Measurements from ENCODE around the gene NUDT21. TPM values are rescaled to one million over a fixed set of nuclear protein-coding genes. Genes with fewer than 3 reads are reported as not detected.
"Not testable (repeated sequence)": the region's sequence is repeated elsewhere in the genome, so short reads cannot be mapped to it uniquely, and the experiment has no call there.

NUDT21 gene
- total RNA-seq, 1 experiment from 2014 or later = 109 TPM

GRCh38 chr16:56400458-56400857 lies 50.7 kb downstream of the NUDT21 start:
- ATAC-seq = no peak
- POLR2A ChIA-PET (ENCODE audit: unreplicated experiment) = no interaction called here
- DNase-seq = no peak
- Histone ChIP-seq H3K9ac (ENCODE audit: low read length) (no peak overlapping the region), H3K4me3 (ENCODE audit: low read length) (no peak overlapping the region), H3K4me2 (ENCODE audit: low read length) (no peak overlapping the region), H4K20me1 (ENCODE audit: low read length) (no peaks in the 10 kb centered on the region), H2AFZ (ENCODE audit: low read length) (no peak overlapping the region), H3K27ac (ENCODE audit: low read length) (no peak overlapping the region), H3K9me3 (ENCODE audit: low read length) (no peaks in the 10 kb centered on the region), H3K79me2 (ENCODE audit: low read length) (no peaks in the 10 kb centered on the region), H3K36me3 (ENCODE audit: low read depth, low read length) (peaks cover 29% of the 10 kb centered on the region; the same call in 1 of the 2 replicates), H3K9me2 (replicated peaks; ENCODE audit: low read length) (no peaks in the 10 kb centered on the region), H3F3A (ENCODE audit: low read length, unreplicated experiment) (no peaks in the 10 kb centered on the region), H3K4me1 (ENCODE audit: insufficient read depth, low read length) (no peaks in the 10 kb centered on the region), H3K27me3 (ENCODE audit: low read length) (no peaks in the 10 kb centered on the region)
- no peak for TF ChIP-seq EZH2phosphoT487 (IDR thresholded peaks at IDR 0.05; ENCODE audit: borderline replicate concordance, low read length)
- BruUV-seq (replicated peaks) = no TSS peak
- CTCF ChIA-PET = no interaction called here
- intact Hi-C loops (cut with micrococcal nuclease) = no loop called here

GRCh38 chr16:56399486-56399885 lies 51.6 kb downstream of the NUDT21 start:
- H3K4me2 ChIP-seq (ENCODE audit: low read length) = no peak overlapping the region
- no peaks in the 10 kb centered on the region for H3K27me3 ChIP-seq (ENCODE audit: low read length)
- no peak overlapping the region for H2AFZ ChIP-seq (ENCODE audit: low read length)
- H3K4me3 ChIP-seq (ENCODE audit: low read length) = no peak overlapping the region
- no peaks in the 10 kb centered on the region for H3K79me2 ChIP-seq (ENCODE audit: low read length)
- H3K27ac ChIP-seq (ENCODE audit: low read length) = no peak overlapping the region
- intact Hi-C loops (cut with micrococcal nuclease) = no loop called here
- peaks cover 23% of the 10 kb centered on the region; the same call in 1 of the 2 replicates for H3K36me3 ChIP-seq (ENCODE audit: low read depth, low read length)
- H4K20me1 ChIP-seq (ENCODE audit: low read length) = no peaks in the 10 kb centered on the region
- H3K9ac ChIP-seq (ENCODE audit: low read length) = no peak overlapping the region
- TF ChIP-seq EZH2phosphoT487 (IDR thresholded peaks at IDR 0.05; ENCODE audit: borderline replicate concordance, low read length) (no peak), EZH2 (IDR thresholded peaks at IDR 0.05; ENCODE audit: low read length, unreplicated experiment) (no peak), CTCF (conservative IDR thresholded peaks at IDR 0.05; ENCODE audit: low read depth, low read length) (no peak)
- no TSS peak for BruUV-seq (replicated peaks)
- POLR2A ChIA-PET (ENCODE audit: unreplicated experiment) = no interaction called here
- no peaks in the 10 kb centered on the region for H3K9me3 ChIP-seq (ENCODE audit: low read length)
- DNase-seq (no peak), ATAC-seq (no peak)
- CTCF ChIA-PET = no interaction called here
- H3K9me2 ChIP-seq (replicated peaks; ENCODE audit: low read length) = no peaks in the 10 kb centered on the region
- no peaks in the 10 kb centered on the region for H3K4me1 ChIP-seq (ENCODE audit: insufficient read depth, low read length)
- no peaks in the 10 kb centered on the region for H3F3A ChIP-seq (ENCODE audit: low read length, unreplicated experiment)

DNA sequence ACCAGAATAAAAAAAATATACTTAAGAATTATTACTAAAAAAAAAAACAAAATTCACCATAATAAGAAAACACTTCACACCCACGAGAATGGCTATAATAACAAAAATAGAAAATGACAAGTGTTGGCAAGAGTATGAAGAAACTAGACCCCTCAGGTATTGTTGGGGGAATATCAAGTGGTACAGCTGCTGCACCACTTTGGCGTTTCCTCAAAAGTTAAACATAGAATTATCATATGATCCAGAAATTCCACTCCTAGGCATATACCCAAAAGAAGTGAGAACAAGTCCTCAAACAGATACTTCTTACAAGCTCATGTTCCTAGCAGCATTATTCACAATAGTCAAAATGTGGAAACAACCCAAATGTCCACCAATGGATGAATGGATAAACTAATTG lies 52.1 kb downstream of the NUDT21 start:
- intact Hi-C loops (cut with micrococcal nuclease) = no loop called here
- DNase-seq (no peak), ATAC-seq (no peak)
- Histone ChIP-seq H3K9me2 (replicated peaks; ENCODE audit: low read length) (no peaks in the 10 kb centered on the region), H2AFZ (ENCODE audit: low read length) (no peak overlapping the region), H3K9me3 (ENCODE audit: low read length) (no peaks in the 10 kb centered on the region), H3K79me2 (ENCODE audit: low read length) (no peaks in the 10 kb centered on the region), H3F3A (ENCODE audit: low read length, unreplicated experiment) (no peaks in the 10 kb centered on the region), H4K20me1 (ENCODE audit: low read length) (no peaks in the 10 kb centered on the region), H3K9ac (ENCODE audit: low read length) (no peak overlapping the region), H3K27me3 (ENCODE audit: low read length) (no peaks in the 10 kb centered on the region), H3K4me1 (ENCODE audit: insufficient read depth, low read length) (no peaks in the 10 kb centered on the region), H3K4me2 (ENCODE audit: low read length) (no peak overlapping the region), H3K36me3 (ENCODE audit: low read depth, low read length) (peaks cover 23% of the 10 kb centered on the region; the same call in 1 of the 2 replicates), H3K4me3 (ENCODE audit: low read length) (no peak overlapping the region), H3K27ac (ENCODE audit: low read length) (no peak overlapping the region)
- BruUV-seq (replicated peaks) = no TSS peak
- TF ChIP-seq CTCF (conservative IDR thresholded peaks at IDR 0.05; ENCODE audit: low read depth, low read length) (no peak), EZH2phosphoT487 (IDR thresholded peaks at IDR 0.05; ENCODE audit: borderline replicate concordance, low read length) (no peak), EZH2 (IDR thresholded peaks at IDR 0.05; ENCODE audit: low read length, unreplicated experiment) (no peak)
- POLR2A ChIA-PET (ENCODE audit: unreplicated experiment) = no interaction called here
- CTCF ChIA-PET = no interaction called here

GRCh38 chr16:56396724-56397123 lies 54.4 kb downstream of the NUDT21 start:
- peaks cover 15% of the 10 kb centered on the region; the same call in 1 of the 2 replicates for H3K36me3 ChIP-seq (ENCODE audit: low read depth, low read length)
- H3K9me3 ChIP-seq (ENCODE audit: low read length); H3K27me3 ChIP-seq (ENCODE audit: low read length); H3K4me2 ChIP-seq (ENCODE audit: low read length); H3K9ac ChIP-seq (ENCODE audit: low read length); ATAC-seq; DNase-seq; intact Hi-C loops (cut with micrococcal nuclease); BruUV-seq (replicated peaks); H3K4me3 ChIP-seq (ENCODE audit: low read length); POLR2A ChIA-PET (ENCODE audit: unreplicated experiment); H3F3A ChIP-seq (ENCODE audit: low read length, unreplicated experiment); CTCF ChIA-PET; H3K79me2 ChIP-seq (ENCODE audit: low read length); H4K20me1 ChIP-seq (ENCODE audit: low read length); H3K4me1 ChIP-seq (ENCODE audit: insufficient read depth, low read length); H3K27ac ChIP-seq (ENCODE audit: low read length); H2AFZ ChIP-seq (ENCODE audit: low read length); H3K9me2 ChIP-seq (replicated peaks; ENCODE audit: low read length): not testable (repeated sequence)

Data from PC-3 (cell line).